ENCODE results near the gene AGRP. TPM values are rescaled to one million over a fixed set of nuclear protein-coding genes. Genes with fewer than 3 reads are reported as not detected.

AGRP gene
- polyA plus RNA-seq, 1 experiment, result not detected

DNA sequence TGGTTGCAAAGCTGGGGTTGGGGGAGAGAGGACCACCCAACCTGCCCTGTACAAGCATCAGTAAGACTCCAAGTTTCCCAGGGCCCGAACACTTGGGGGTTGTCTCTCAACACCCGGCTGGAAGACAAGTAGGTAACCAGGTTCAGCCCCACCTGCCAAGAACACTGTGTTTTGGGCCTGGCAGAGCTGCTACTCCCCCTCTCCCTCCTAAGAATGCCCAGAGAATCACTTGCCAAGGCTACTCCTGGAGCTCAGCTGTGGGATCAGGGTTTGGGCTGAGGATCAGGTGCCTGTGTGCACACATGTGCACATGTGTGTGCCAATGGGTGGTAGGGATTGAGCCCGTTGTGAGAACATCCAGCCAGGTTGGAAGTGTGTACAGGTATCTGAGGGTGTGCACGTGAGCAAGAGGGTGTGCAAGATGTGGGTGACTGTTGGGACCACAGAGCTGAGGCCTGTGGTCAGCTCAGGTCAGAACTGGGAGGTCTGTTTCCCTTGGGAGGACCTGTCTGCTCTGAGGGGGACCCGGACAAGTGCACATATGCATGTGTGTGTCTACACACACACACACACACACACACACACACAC, 50.1 kb downstream of the AGRP start:
- Histone ChIP-seq H3K4me3 (ENCODE audit: low read depth, low read length) (no peak overlapping the region), H3K27me3 (ENCODE audit: control insufficient read depth, insufficient read depth, low read length) (peaks cover 14% of the 10 kb centered on the region), H3K36me3 (ENCODE audit: control insufficient read depth, insufficient read depth, low read length) (no peaks in the 10 kb centered on the region; the same call in none of the 2 replicates)
- ChIA-PET POLR2A (no interaction called here), CTCF (interaction anchor here (0.6 to 7.2 kb wide), 4 partner anchors 13 to 91 kb away, joined by 3 to 47 read pairs (median 4); no protein-coding TSS in a partner anchor)
- TF ChIP-seq, protein P1, sequence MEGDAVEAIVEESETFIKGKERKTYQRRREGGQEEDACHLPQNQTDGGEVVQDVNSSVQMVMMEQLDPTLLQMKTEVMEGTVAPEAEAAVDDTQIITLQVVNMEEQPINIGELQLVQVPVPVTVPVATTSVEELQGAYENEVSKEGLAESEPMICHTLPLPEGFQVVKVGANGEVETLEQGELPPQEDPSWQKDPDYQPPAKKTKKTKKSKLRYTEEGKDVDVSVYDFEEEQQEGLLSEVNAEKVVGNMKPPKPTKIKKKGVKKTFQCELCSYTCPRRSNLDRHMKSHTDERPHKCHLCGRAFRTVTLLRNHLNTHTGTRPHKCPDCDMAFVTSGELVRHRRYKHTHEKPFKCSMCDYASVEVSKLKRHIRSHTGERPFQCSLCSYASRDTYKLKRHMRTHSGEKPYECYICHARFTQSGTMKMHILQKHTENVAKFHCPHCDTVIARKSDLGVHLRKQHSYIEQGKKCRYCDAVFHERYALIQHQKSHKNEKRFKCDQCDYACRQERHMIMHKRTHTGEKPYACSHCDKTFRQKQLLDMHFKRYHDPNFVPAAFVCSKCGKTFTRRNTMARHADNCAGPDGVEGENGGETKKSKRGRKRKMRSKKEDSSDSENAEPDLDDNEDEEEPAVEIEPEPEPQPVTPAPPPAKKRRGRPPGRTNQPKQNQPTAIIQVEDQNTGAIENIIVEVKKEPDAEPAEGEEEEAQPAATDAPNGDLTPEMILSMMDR (IDR thresholded peaks at IDR 0.05; ENCODE audit: insufficient read depth, low read depth, low read length), result no peak
- DNase-seq (ENCODE audit: low read depth), result no peak

Other genes starting within 250 kb of the AGRP start
- 13.2 and 23.0 TPM in 2 replicates for gene FHOD1, start 236.1 kb downstream of the AGRP start, polyA plus RNA-seq (2011; rRNA removed)
- gene SLC9A5, start 234.6 kb downstream of the AGRP start, polyA plus RNA-seq (2011; rRNA removed), result 2.1 and 2.6 TPM in 2 replicates
- 12.1 and 25.2 TPM in 2 replicates for gene PLEKHG4, start 204.0 kb downstream of the AGRP start, polyA plus RNA-seq (2011; rRNA removed)
- 0.06 TPM in 1 of 2 replicates, not detected in the other for gene KCTD19, start 156.8 kb downstream of the AGRP start, polyA plus RNA-seq (2011; rRNA removed)
- gene LRRC36, start 156.7 kb downstream of the AGRP start, polyA plus RNA-seq (2011; rRNA removed), result 0.06 TPM in 1 of 2 replicates, not detected in the other
- 0.26 and 0.64 TPM in 2 replicates for gene TPPP3, start 90.0 kb downstream of the AGRP start, polyA plus RNA-seq (2011; rRNA removed)
- 3.5 and 7.4 TPM in 2 replicates for gene ZDHHC1, start 67.1 kb downstream of the AGRP start, polyA plus RNA-seq (2011; rRNA removed)
- gene HSD11B2, start 52.4 kb downstream of the AGRP start, polyA plus RNA-seq (2011; rRNA removed), result 0.07 TPM in 1 of 2 replicates, not detected in the other
- gene ATP6V0D1, start 2.4 kb downstream of the AGRP start, polyA plus RNA-seq (2011; rRNA removed), result 111 and 155 TPM in 2 replicates
- gene RIPOR1, start 45.3 kb upstream of the AGRP start, polyA plus RNA-seq (2011; rRNA removed), result 7.4 and 12.7 TPM in 2 replicates
- 20.9 and 22.8 TPM in 2 replicates for gene CTCF, start 79.0 kb upstream of the AGRP start, polyA plus RNA-seq (2011; rRNA removed)
- 0.18 and 0.23 TPM in 2 replicates for gene CARMIL2, start 161.6 kb upstream of the AGRP start, polyA plus RNA-seq (2011; rRNA removed)
- 14.1 and 29.5 TPM in 2 replicates for gene ACD, start 176.7 kb upstream of the AGRP start, polyA plus RNA-seq (2011; rRNA removed)
- gene PARD6A, start 177.4 kb upstream of the AGRP start, polyA plus RNA-seq (2011; rRNA removed), result 0.86 and 0.88 TPM in 2 replicates
- gene ENKD1, start 183.2 kb upstream of the AGRP start, polyA plus RNA-seq (2011; rRNA removed), result 7.6 and 10.9 TPM in 2 replicates
- gene C16orf86, start 183.3 kb upstream of the AGRP start, polyA plus RNA-seq (2011; rRNA removed), result 0.87 and 1.5 TPM in 2 replicates
- gene GFOD2, start 235.8 kb upstream of the AGRP start, polyA plus RNA-seq (2011; rRNA removed), result 11.4 and 13.6 TPM in 2 replicates